Esophagus squamous epithelium (tissue), 5 donors: ENCODE measurements around the gene PSMB8. TPM values are rescaled to one million over a fixed set of nuclear protein-coding genes. Genes with fewer than 3 reads are reported as not detected.

ENCODE experiments used
- DNase-seq: peaks from one replicate; lab custom pipeline; 2025; lab: John Stamatoyannopoulos, UW
- H3K27ac ChIP-seq, 4 donors: fragments of 200-600 bp; sonication (generic); one replicate each; pipeline ENCODE4 v1.5.1; 2016 to 2019; ENCODE audit warnings: mild to moderate bottlenecking in 1 of 4
- H3K27me3 ChIP-seq, 4 donors: fragments of 200-600 bp; sonication (generic); 1 replicate in 3 of 4; 2 replicates in 1 of 4; pipeline versions ENCODE4 v1.5.1 to v1.6.0; 2017 to 2021; ENCODE audit warnings: antibody characterized with exemption in 1 of 4
- H3K36me3 ChIP-seq, 3 donors: fragments of 200-600 bp; sonication (generic); one replicate each; pipeline ENCODE4 v1.5.1; 2016 to 2019
- H3K4me1 ChIP-seq, 3 donors: fragments of 200-600 bp; sonication (generic); one replicate each; pipeline ENCODE4 v1.5.1; 2017 to 2019
- H3K4me3 ChIP-seq, 4 donors: fragments of 200-600 bp; sonication (generic); 1 replicate in 3 of 4; 2 replicates in 1 of 4; pipeline ENCODE4 v1.5.1; 2016 to 2019; ENCODE audit warnings: mild to moderate bottlenecking in 2 of 4, moderate library complexity in 1 of 4
- H3K9me3 ChIP-seq, 3 donors: fragments of 200-600 bp; sonication (generic); one replicate each; pipeline ENCODE4 v1.5.1; 2016 to 2019
- CTCF ChIP-seq, 6 experiments: fragments of 450-650 bp in 4 of 6; fragments of 200-600 bp in 2 of 6; sonication (generic) in 2 of 6; IDR thresholded peaks; one replicate each; pipeline ENCODE4 v1.5.1; 2016 to 2019; ENCODE audit warnings: antibody characterized with exemption in 6 of 6, mild to moderate bottlenecking in 4 of 6, moderate library complexity in 4 of 6
- POLR2A ChIP-seq, 4 donors: fragments of 450-650 bp; IDR thresholded peaks; one replicate each; pipeline ENCODE4 v1.6.1; 2017; ENCODE audit warnings: antibody characterized with exemption in 4 of 4, mild to moderate bottlenecking in 4 of 4, moderate library complexity in 3 of 4
- WGBS, 2 donors: methylation state at CpG; one replicate each; pipeline ENCODE4 v1.1.5; 2018; 5-methylcytosine and 5-hydroxymethylcytosine counted together
- intact Hi-C: fragments of 100-400 bp; cut with DNase I; formaldehyde crosslinking; loops from one replicate; pipeline ENCODE4 v1.15.0; 2022
- total RNA-seq, 4 donors: library from RNA; depleted of rRNA; stranded (reverse); fragments of >200 nt; gene quantifications; one replicate each; pipeline ENCODE4 v1.1.0, GENCODE V29; 2016
- donor health status: DM: yes; HTN: yes; CAD: no.

The PSMB8 gene
- total RNA-seq, 4 donors from 2014 or later, result 21.6 to 135 (median 42.2) TPM

DNA sequence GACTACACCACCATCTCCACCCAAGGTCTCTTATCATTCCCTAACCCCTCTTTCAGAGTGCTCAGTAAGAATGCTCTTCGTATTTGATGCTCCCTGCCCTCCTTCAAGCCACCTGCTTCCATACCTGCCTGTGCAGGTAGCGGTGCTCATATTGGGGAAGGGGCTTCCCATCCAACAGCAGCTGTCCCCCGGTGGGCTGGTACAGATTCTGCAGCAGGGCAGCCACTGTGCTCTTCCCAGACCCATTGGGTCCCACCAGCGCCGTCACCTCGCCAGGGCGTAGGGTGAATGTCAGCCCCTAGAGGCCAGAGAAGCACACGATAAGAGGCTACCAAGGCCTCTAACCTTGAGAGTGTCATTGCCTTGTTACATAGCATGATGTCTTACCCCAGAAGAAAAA is 3.9 kb upstream of the PSMB8 start:
- Histone ChIP-seq H3K36me3 (peaks cover 28 to 67% (median 34%) of the 10 kb centered on the region in 3 donors), H3K9me3 (no peaks in the 10 kb centered on the region), H3K27ac (no peak overlapping the region), H3K4me1 (peaks cover 18 to 62% (median 38%) of the 10 kb centered on the region in 3 donors), H3K27me3 (no peaks in the 10 kb centered on the region), H3K4me3 (no peak overlapping the region)
- WGBS, 2 donors, result 89 to 90% methylated on average over 5 to 8 of the region's 8 CpGs
- TF ChIP-seq POLR2A (IDR thresholded peaks at IDR 0.05) (no peak), CTCF (IDR thresholded peaks at IDR 0.05) (no peak)
- intact Hi-C loops, result no loop called here
- no peak for DNase-seq

DNA sequence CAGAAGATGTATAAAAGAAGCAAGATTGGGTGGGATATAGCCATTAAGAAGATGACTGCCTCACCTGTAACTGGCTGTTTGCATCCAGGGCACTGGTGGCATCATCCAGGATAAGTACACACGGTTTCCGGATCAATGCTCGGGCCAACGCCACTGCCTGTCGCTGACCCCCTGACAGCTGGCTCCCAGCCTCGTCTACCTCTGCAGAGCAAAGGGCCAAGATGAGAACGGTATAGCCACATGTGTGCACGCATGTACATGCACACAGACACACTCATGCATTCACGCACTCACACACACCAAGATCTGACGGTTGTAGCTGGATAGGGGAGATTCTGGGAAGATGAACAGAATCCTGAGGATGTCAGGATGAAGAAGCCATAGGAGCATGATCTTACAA is 3.2 kb upstream of the PSMB8 start:
- Histone ChIP-seq H3K4me1 (peaks cover 22 to 62% (median 42%) of the 10 kb centered on the region in 3 donors), H3K36me3 (peaks cover 28 to 75% (median 34%) of the 10 kb centered on the region in 3 donors), H3K4me3 (no peak overlapping the region), H3K9me3 (no peaks in the 10 kb centered on the region), H3K27me3 (no peaks in the 10 kb centered on the region), H3K27ac (no peak overlapping the region)
- TF ChIP-seq CTCF (IDR thresholded peaks at IDR 0.05) (no peak), POLR2A (IDR thresholded peaks at IDR 0.05) (no peak)
- WGBS, 2 donors, result 86 to 91% methylated on average over 10 of the region's 10 CpGs
- DNase-seq, result no peak
- intact Hi-C loops, result no loop called here

DNA sequence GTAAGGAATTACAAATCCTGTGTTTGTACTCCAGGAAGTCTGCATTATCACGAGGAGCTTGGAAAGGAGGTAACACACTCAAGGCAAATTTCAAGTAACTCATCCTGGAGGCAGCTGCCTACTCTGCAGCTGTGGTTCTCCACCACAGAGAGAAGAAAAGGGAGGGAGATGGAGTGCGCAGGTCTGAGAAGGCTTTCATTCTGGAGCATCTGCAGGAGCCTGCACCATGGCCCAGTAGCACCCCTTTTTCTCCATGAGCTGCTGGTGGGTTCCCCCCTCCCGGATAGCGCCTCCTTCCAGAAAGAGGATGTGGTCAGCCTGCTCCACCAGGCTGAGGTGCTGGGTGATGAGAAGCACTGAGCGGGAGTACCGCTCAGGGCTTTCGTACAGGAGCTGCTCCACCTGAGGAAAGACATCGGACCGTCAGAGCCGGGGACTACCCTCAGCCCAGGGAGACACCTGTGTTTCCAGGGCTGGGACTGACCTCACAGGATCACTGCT is 1.6 kb upstream of the PSMB8 start:
- Histone ChIP-seq H3K4me3 (peak overlapping the region; percentile 60 to 86 (median 72)), H3K27me3 (no peaks in the 10 kb centered on the region), H3K36me3 (peaks cover 21 to 78% (median 30%) of the 10 kb centered on the region in 3 donors), H3K9me3 (no peaks in the 10 kb centered on the region), H3K4me1 (peaks cover 20 to 55% (median 35%) of the 10 kb centered on the region in 3 donors), H3K27ac (peak overlapping the region; percentile 92 to 98 (median 98))
- 37 to 53% methylated on average over 2 to 3 of the region's 10 CpGs for WGBS, 2 donors
- intact Hi-C loops, result no loop called here
- no peak for DNase-seq
- no peak for TF ChIP-seq CTCF (IDR thresholded peaks at IDR 0.05)
- TF ChIP-seq POLR2A (IDR thresholded peaks at IDR 0.05), result no peak

DNA sequence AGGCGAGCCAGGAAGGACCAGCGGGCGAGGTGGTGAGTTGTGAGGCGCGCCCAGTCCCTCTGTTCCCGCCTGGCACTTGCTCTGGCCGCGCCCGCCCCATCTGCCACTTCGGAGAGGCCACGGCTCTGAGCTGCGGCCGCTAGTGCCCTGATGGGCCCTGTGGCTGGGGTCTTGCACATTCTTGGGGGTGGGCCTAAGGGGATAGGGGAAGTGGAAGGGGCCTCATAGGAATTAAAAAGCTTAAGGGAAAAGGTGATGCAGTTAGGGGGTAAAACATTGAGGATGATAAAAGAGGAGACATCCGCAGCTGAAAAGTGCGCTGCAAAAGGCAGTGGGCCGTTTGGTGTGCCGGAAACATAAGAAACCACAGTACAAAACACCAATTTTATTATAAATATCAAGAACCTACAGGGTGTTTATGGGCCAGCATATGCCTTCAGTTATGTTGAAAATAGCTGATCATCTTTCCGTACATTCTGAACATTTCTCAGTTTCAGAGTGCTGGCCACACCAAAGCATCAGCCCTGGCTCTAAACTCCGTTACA is 1.1 kb upstream of the PSMB8 start:
- no peaks in the 10 kb centered on the region for H3K27me3 ChIP-seq
- no peak for DNase-seq
- H3K4me1 ChIP-seq, result peaks cover 20 to 52% (median 30%) of the 10 kb centered on the region in 3 donors
- TF ChIP-seq CTCF (IDR thresholded peaks at IDR 0.05), result no peak
- peak in 1 of 4 donors; percentile 76 for TF ChIP-seq POLR2A (IDR thresholded peaks at IDR 0.05)
- intact Hi-C loops, result no loop called here
- WGBS, 2 donors, result 19 to 31% methylated on average over 9 to 13 of the region's 19 CpGs
- peak overlapping the region; percentile 60 to 86 (median 72) for H3K4me3 ChIP-seq
- no peaks in the 10 kb centered on the region for H3K9me3 ChIP-seq
- H3K36me3 ChIP-seq, result peaks cover 17 to 76% (median 25%) of the 10 kb centered on the region in 3 donors
- peak overlapping the region; percentile 92 to 98 (median 98) for H3K27ac ChIP-seq

- no peaks in the 10 kb centered on the region for H3K9me3 ChIP-seq
- intact Hi-C loops, result no loop called here
- DNase-seq, result no peak
- peak overlapping the region; percentile 60 to 86 (median 72) for H3K4me3 ChIP-seq
- 3 to 18% methylated on average over 7 to 8 of the region's 28 CpGs for WGBS, 2 donors
- H3K4me1 ChIP-seq, result peaks cover 20 to 58% (median 32%) of the 10 kb centered on the region in 3 donors
- H3K36me3 ChIP-seq, result peaks cover 15 to 61% (median 15%) of the 10 kb centered on the region in 3 donors
- no peaks in the 10 kb centered on the region for H3K27me3 ChIP-seq
- H3K27ac ChIP-seq, result peak overlapping the region; percentile 92 to 98 (median 98)
- no peak for TF ChIP-seq CTCF (IDR thresholded peaks at IDR 0.05)
- TF ChIP-seq POLR2A (IDR thresholded peaks at IDR 0.05), result peak in 1 of 4 donors; percentile 10
Measured at GRCh38 chr6:32843331-32843978, 392 bp downstream of the PSMB8 start.
